Measurements from ENCODE around the gene LGALS3BP. TPM values are rescaled to one million over a fixed set of nuclear protein-coding genes. Genes with fewer than 3 reads are reported as not detected.

The LGALS3BP gene
- total and polyA plus RNA-seq, 2 of the 13 experiments (the other 11 are each of a cell fraction or from before 2014, with no cell fraction given): 137 to 332 TPM

DNA sequence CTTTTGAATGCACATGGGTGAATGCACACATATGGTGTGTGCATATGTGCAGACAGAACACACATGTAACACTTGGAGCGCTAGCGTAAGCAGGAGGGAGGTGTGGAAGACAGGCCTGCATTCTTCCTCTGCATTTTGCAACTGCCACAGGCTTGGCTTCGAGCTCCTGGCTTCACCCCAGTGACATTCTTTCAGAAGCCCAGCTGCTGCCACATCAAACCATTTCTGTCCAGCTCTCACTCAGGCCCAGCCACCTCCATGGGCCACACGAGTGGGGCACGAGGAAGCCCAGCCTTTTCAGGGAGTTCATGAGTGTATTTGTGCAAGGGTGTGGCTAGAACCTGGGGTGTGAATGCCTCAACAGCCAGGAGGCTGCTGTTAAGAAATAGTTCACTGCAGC, 18.8 kb downstream of the LGALS3BP start (continued):
- TF ChIP-seq, protein P1, sequence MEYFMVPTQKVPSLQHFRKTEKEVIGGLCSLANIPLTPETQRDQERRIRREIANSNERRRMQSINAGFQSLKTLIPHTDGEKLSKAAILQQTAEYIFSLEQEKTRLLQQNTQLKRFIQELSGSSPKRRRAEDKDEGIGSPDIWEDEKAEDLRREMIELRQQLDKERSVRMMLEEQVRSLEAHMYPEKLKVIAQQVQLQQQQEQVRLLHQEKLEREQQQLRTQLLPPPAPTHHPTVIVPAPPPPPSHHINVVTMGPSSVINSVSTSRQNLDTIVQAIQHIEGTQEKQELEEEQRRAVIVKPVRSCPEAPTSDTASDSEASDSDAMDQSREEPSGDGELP (IDR thresholded peaks at IDR 0.05; ENCODE audit: borderline replicate concordance, low read depth): 0 out of 2 replicates have a peak, but pooled peaks have one; percentile 11
- TF ChIP-seq HNF4A (CRISPR knock-in tag; IDR thresholded peaks at IDR 0.05) (no peak), SALL1 (CRISPR knock-in tag; IDR thresholded peaks at IDR 0.05) (peak; percentile 50; the same call in 1 of the 2 replicates), KDM2A (CRISPR knock-in tag; IDR thresholded peaks at IDR 0.05; ENCODE audit: borderline replicate concordance, low read depth) (peak; percentile 45; the same call in 1 of the 2 replicates)

GRCh38 chr17:78959803-78960202, 19.9 kb downstream of the LGALS3BP start:
- ATAC-seq: no peak
- Histone ChIP-seq H3K4me3 (replicated peaks in 1 of 3; ENCODE audit: insufficient read depth in 1 of 3, low read depth in 2 of 3, low read length in 3 of 3) (no peak overlapping the region), H3K4me1 (ENCODE audit: insufficient read depth, low read length) (peaks cover 48% of the 10 kb centered on the region), H2AFZ (ENCODE audit: low read length) (no peak overlapping the region), H3K27ac (ENCODE audit: extremely low read length, insufficient read depth, low read length) (no peak overlapping the region), H3K79me2 (ENCODE audit: insufficient read depth, low read length) (no peaks in the 10 kb centered on the region), H3K36me3 (replicated peaks in 1 of 2; ENCODE audit: control insufficient read depth in 1 of 2, insufficient read depth in 2 of 2, low read length in 2 of 2) (no peaks in the 10 kb centered on the region), H3K9me3 (ENCODE audit: low read length) (no peaks in the 10 kb centered on the region), H3K4me2 (ENCODE audit: low read depth, low read length) (no peak overlapping the region), H4K20me1 (ENCODE audit: insufficient read depth, low read length) (no peaks in the 10 kb centered on the region), H3K27me3 (ENCODE audit: control insufficient read depth in 1 of 2, insufficient read depth in 2 of 2, low read length in 2 of 2) (peaks cover 0 to 26% of the 10 kb centered on the region in 2 experiments; a peak in 4 of 5 replicates), H3K9ac (ENCODE audit: insufficient read depth, low read depth, low read length) (no peak overlapping the region)
- ChIA-PET CTCF (ENCODE audit: low intra/inter-chr PET ratio, low total read pairs) (no interaction called here), POLR2A (interaction anchor here (3.3 to 3.5 kb wide), 2 partner anchors 8 to 21 kb away, joined by 20 to 51 read pairs; partner anchors contain the start of gene LGALS3BP)
- DNase-seq (ENCODE audit: low spot score): no peak
- in situ Hi-C loops (cut with HindIII; ENCODE audit: extremely low pct_ligation_motif_present, low pct_unique_long_range_greater_than_20kb): no loop called here
- no TSS peak for BruUV-seq (replicated peaks)
- intact Hi-C loops (cut with micrococcal nuclease; ENCODE audit: unreplicated experiment): loop anchor here (5.0 kb wide), 1 partner anchor 33 kb away; the partner anchor contains the start of gene TIMP2
- FAIRE-seq: no peak
- 57% methylated on average over 12 of the region's 12 CpGs for WGBS (ENCODE audit: low lambda C conversion rate)
- TF ChIP-seq ZNF124 (CRISPR knock-in tag; IDR thresholded peaks at IDR 0.05): no peak
- TF ChIP-seq SETDB1 (CRISPR knock-in tag; IDR thresholded peaks at IDR 0.05; ENCODE audit: borderline replicate concordance): no peak
- TF ChIP-seq, protein P2, sequence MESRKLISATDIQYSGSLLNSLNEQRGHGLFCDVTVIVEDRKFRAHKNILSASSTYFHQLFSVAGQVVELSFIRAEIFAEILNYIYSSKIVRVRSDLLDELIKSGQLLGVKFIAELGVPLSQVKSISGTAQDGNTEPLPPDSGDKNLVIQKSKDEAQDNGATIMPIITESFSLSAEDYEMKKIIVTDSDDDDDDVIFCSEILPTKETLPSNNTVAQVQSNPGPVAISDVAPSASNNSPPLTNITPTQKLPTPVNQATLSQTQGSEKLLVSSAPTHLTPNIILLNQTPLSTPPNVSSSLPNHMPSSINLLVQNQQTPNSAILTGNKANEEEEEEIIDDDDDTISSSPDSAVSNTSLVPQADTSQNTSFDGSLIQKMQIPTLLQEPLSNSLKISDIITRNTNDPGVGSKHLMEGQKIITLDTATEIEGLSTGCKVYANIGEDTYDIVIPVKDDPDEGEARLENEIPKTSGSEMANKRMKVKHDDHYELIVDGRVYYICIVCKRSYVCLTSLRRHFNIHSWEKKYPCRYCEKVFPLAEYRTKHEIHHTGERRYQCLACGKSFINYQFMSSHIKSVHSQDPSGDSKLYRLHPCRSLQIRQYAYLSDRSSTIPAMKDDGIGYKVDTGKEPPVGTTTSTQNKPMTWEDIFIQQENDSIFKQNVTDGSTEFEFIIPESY (CRISPR knock-in tag; IDR thresholded peaks at IDR 0.05): peak; percentile 64; the same call in 1 of the 2 replicates
- TF ChIP-seq ZNF460 (CRISPR knock-in tag; IDR thresholded peaks at IDR 0.05; ENCODE audit: borderline replicate concordance): peak; percentile 58; the same call in 1 of the 2 replicates
- no peak for TF ChIP-seq ATF7-NPFF (CRISPR knock-in tag; IDR thresholded peaks at IDR 0.05; ENCODE audit: low read depth)
- 0 out of 2 replicates have a peak, but pooled peaks have one; percentile 3 for TF ChIP-seq RAD21 (CRISPR knock-in tag; IDR thresholded peaks at IDR 0.05)
- TF ChIP-seq KAT7 (CRISPR knock-in tag; IDR thresholded peaks at IDR 0.05; ENCODE audit: borderline replicate concordance): no peak
- TF ChIP-seq, protein P3, sequence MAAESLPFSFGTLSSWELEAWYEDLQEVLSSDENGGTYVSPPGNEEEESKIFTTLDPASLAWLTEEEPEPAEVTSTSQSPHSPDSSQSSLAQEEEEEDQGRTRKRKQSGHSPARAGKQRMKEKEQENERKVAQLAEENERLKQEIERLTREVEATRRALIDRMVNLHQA (CRISPR knock-in tag; IDR thresholded peaks at IDR 0.05): no peak
- no peak for TF ChIP-seq RFX5 (IDR thresholded peaks at IDR 0.05; ENCODE audit: low read depth, low read length)
- TF ChIP-seq SMC3 (IDR thresholded peaks at IDR 0.05; ENCODE audit: low read length): peak; percentile 17; the same call in 1 of the 2 replicates
- no peak for TF ChIP-seq ZC3H13 (CRISPR knock-in tag; IDR thresholded peaks at IDR 0.05)
- TF ChIP-seq, protein P4, sequence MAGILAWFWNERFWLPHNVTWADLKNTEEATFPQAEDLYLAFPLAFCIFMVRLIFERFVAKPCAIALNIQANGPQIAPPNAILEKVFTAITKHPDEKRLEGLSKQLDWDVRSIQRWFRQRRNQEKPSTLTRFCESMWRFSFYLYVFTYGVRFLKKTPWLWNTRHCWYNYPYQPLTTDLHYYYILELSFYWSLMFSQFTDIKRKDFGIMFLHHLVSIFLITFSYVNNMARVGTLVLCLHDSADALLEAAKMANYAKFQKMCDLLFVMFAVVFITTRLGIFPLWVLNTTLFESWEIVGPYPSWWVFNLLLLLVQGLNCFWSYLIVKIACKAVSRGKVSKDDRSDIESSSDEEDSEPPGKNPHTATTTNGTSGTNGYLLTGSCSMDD (CRISPR knock-in tag; IDR thresholded peaks at IDR 0.05): no peak
- TF ChIP-seq, protein P5, sequence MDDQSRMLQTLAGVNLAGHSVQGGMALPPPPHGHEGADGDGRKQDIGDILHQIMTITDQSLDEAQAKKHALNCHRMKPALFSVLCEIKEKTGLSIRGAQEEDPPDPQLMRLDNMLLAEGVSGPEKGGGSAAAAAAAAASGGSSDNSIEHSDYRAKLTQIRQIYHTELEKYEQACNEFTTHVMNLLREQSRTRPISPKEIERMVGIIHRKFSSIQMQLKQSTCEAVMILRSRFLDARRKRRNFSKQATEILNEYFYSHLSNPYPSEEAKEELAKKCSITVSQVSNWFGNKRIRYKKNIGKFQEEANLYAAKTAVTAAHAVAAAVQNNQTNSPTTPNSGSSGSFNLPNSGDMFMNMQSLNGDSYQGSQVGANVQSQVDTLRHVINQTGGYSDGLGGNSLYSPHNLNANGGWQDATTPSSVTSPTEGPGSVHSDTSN (CRISPR knock-in tag; IDR thresholded peaks at IDR 0.05; ENCODE audit: borderline replicate concordance): no peak
- no peak for TF ChIP-seq ZNF883 (CRISPR knock-in tag; IDR thresholded peaks at IDR 0.05; ENCODE audit: not compliant biosample characterization)
- TF ChIP-seq ZMYM2 (CRISPR knock-in tag; IDR thresholded peaks at IDR 0.05): peak; percentile 17; the same call in 1 of the 2 replicates

All from HepG2 (cell line).